Transverse colon (tissue), 4 donors: ENCODE results near the gene POMT1. TPM values are rescaled to one million over a fixed set of nuclear protein-coding genes. Genes with fewer than 3 reads are reported as not detected.

Source experiments
- DNase-seq: peaks from one replicate; pipeline ENCODE4 v3.0.0-alpha.2; 2019
- H3K27ac ChIP-seq, 4 donors: fragments of 200-600 bp; sonication (generic); 2 replicates each; pipeline ENCODE4 v1.5.1; 2016 to 2018; ENCODE audit warnings: inconsistent platforms in 4 of 4
- H3K27me3 ChIP-seq: fragments of 200-600 bp; sonication (generic); 2 replicates; pipeline ENCODE4 v1.5.1; 2017; ENCODE audit warnings: inconsistent platforms
- H3K36me3 ChIP-seq, 4 donors: fragments of 200-600 bp; sonication (generic); 2 replicates each; pipeline ENCODE4 v1.5.1; 2017 to 2019; ENCODE audit warnings: inconsistent platforms in 4 of 4
- H3K4me1 ChIP-seq, 4 donors: fragments of 200-600 bp; sonication (generic); 2 replicates each; pipeline ENCODE4 v1.5.1; 2017 to 2020; ENCODE audit warnings: inconsistent platforms in 4 of 4
- H3K4me3 ChIP-seq, 4 donors: fragments of 200-600 bp; sonication (generic); 1 replicate in 1 of 4; 2 replicates in 3 of 4; pipeline versions ENCODE4 v1.5.1 to v1.6.1; 2017 to 2019; ENCODE audit warnings: inconsistent platforms in 4 of 4
- H3K9me3 ChIP-seq, 2 donors: fragments of 200-600 bp; sonication (generic); 2 replicates each; pipeline ENCODE4 v1.5.1; 2017 to 2019; ENCODE audit warnings: inconsistent platforms in 2 of 2
- CTCF ChIP-seq, 5 experiments: fragments of 200-600 bp in 3 of 5; fragments of 450-650 bp in 2 of 5; sonication (generic) in 3 of 5; IDR thresholded peaks; 1 replicate in 2 of 5; 2 replicates in 3 of 5; pipeline ENCODE4 v1.5.1; 2016 to 2017; ENCODE audit warnings: antibody characterized with exemption in 5 of 5, inconsistent platforms in 3 of 5, mild to moderate bottlenecking in 2 of 5, moderate library complexity in 1 of 5
- EP300 ChIP-seq: sonication (generic); formaldehyde crosslinking; IDR thresholded peaks from one replicate; pipeline ENCODE4 v1.6.1; 2017; ENCODE audit warnings: antibody characterized with exemption, low read depth
- POLR2A ChIP-seq: fragments of 450-650 bp; IDR thresholded peaks from one replicate; pipeline ENCODE4 v1.6.1; 2016; ENCODE audit warnings: antibody characterized with exemption, mild to moderate bottlenecking, moderate library complexity
- POLR2AphosphoS5 ChIP-seq, 3 donors: sonication (generic); formaldehyde crosslinking; IDR thresholded peaks; one replicate each; pipeline ENCODE4 v1.6.1; 2016; ENCODE audit warnings: antibody characterized with exemption in 3 of 3
- WGBS, 2 donors: methylation state at CpG; one replicate each; pipeline ENCODE4 v1.1.5; 2018; ENCODE audit warnings: low coverage in 1 of 2; 5-methylcytosine and 5-hydroxymethylcytosine counted together
- in situ Hi-C, 4 donors: fragments of 200-750 bp; cut with MboI; loops; one replicate each; pipeline versions ENCODE4 v1.15.0 to v1.15.1; 2017; ENCODE audit warnings: low sequenced_read_pairs in 3 of 4, low pct_ligation_motif_present in 1 of 4, low pct_unique_long_range_greater_than_20kb in 1 of 4
- intact Hi-C: fragments of 100-400 bp; cut with DNase I; formaldehyde crosslinking; loops from one replicate; pipeline ENCODE4 v1.15.1; 2023; ENCODE audit warnings: low total_unique reads
- total RNA-seq, 4 donors: library from RNA; depleted of rRNA; stranded (reverse); fragments of >200 nt; gene quantifications; one replicate each; pipeline ENCODE4 v1.1.0, GENCODE V29; 2016

POMT1 gene
- total RNA-seq, 4 donors from 2014 or later, result 37.5 to 178 (median 69.5) TPM

GRCh38 chr9:131554087-131554842 lies 51.5 kb downstream of the POMT1 start:
- H3K9me3 ChIP-seq, result no peaks in the 10 kb centered on the region
- in situ Hi-C loops (loop anchor here in 1 of 4 donors (25.0 kb wide), 1 partner anchor 708 kb away; no protein-coding TSS in a partner anchor), intact Hi-C loops (no loop called here)
- H3K4me3 ChIP-seq, result no peak overlapping the region
- H3K36me3 ChIP-seq, result no peaks in the 10 kb centered on the region
- no peaks in the 10 kb centered on the region for H3K4me1 ChIP-seq
- no peak overlapping the region for H3K27ac ChIP-seq
- 62% methylated on average over 50 of the region's 60 CpGs; no CpG with 5 or more reads in 1 of the 2 donors for WGBS, 2 donors
- DNase-seq, result no peak
- TF ChIP-seq CTCF (IDR thresholded peaks at IDR 0.05), result no peak
- TF ChIP-seq EP300, result no peak
- TF ChIP-seq POLR2AphosphoS5 (IDR thresholded peaks at IDR 0.05), result no peak
- TF ChIP-seq POLR2A, result no peak
- peaks cover 36% of the 10 kb centered on the region for H3K27me3 ChIP-seq

- H3K27ac ChIP-seq, result no peak overlapping the region
- intact Hi-C loops (no loop called here), in situ Hi-C loops (loop anchor here in 1 of 4 donors (25.0 kb wide), 1 partner anchor 707 kb away; no protein-coding TSS in a partner anchor)
- TF ChIP-seq EP300 (no peak), POLR2A (no peak), POLR2AphosphoS5 (IDR thresholded peaks at IDR 0.05) (no peak), CTCF (IDR thresholded peaks at IDR 0.05) (no peak)
- WGBS, 2 donors, result 73% methylated on average over 45 of the region's 54 CpGs; no CpG with 5 or more reads in 1 of the 2 donors
- H3K27me3 ChIP-seq, result peaks cover 29% of the 10 kb centered on the region
- H3K9me3 ChIP-seq, result no peaks in the 10 kb centered on the region
- no peak for DNase-seq
- H3K36me3 ChIP-seq, result no peaks in the 10 kb centered on the region
- H3K4me1 ChIP-seq, result no peaks in the 10 kb centered on the region
- H3K4me3 ChIP-seq, result no peak overlapping the region
These were observed 52.2 kb downstream of the POMT1 start for GRCh38 chr9:131554843-131555351.

- no peak overlapping the region for H3K4me3 ChIP-seq
- peaks cover 29% of the 10 kb centered on the region for H3K27me3 ChIP-seq
- WGBS, 2 donors, result 80 to 93% methylated on average over 2 to 15 of the region's 15 CpGs
These were observed 53.3 kb downstream of the POMT1 start for GRCh38 chr9:131555841-131556673.

More at GRCh38 chr9:131555841-131556673, 53.3 kb downstream of the POMT1 start:
- no peak overlapping the region for H3K27ac ChIP-seq
- in situ Hi-C loops, result loop anchor here in 1 of 4 donors (25.0 kb wide), 1 partner anchor 706 kb away; no protein-coding TSS in a partner anchor
- intact Hi-C loops, result no loop called here
- no peak for DNase-seq
- TF ChIP-seq POLR2A (no peak), POLR2AphosphoS5 (IDR thresholded peaks at IDR 0.05) (no peak), EP300 (no peak), CTCF (IDR thresholded peaks at IDR 0.05) (no peak)
- no peaks in the 10 kb centered on the region for H3K9me3 ChIP-seq
- no peaks in the 10 kb centered on the region for H3K4me1 ChIP-seq
- H3K36me3 ChIP-seq, result no peaks in the 10 kb centered on the region
